ENCODE results near the gene CDC42BPB.
"Not testable (repeated sequence)": the region's sequence is repeated elsewhere in the genome, so short reads cannot be mapped to it uniquely, and the experiment has no call there.

CDC42BPB gene

DNA sequence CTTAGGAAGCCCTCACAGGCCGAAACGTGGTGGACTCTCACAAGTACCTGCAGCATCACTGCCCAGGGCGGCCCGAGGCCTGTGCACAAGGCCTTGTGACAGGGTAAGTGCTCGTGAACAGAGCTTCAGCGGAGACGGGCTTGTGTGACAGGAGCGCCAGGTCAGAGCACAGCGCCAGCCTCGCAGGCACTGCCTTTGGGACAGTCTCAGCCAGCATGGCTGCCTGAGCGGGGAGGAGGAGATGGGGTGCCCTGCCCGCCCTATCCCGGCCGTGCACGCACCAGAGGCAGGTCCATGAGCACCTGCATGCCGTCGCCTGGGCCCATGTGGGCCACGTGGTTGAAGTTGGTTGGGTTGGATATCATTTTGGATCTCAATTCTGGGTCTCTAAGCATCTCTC, 118.0 kb downstream of the CDC42BPB start:
- DNase-seq, result no peak

DNA sequence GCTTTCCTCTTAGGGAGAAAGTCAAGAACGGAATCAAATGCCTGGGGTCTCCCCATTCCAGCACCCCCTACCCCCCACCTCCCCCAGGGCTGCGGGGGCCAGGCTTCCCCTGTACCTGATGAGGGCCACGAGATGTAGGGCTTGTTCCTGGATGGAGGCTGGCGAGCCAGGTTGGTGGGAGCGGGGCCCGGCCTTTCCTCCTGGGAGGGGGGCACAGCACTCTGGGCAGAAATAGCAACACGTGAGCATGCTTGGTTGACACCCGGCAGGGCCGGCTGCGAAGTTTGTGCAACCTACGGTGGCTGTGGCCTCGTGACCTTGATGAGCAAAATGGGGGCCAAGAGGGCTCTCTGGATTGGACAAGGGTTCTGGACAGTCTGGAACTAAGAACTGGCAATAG, 119.2 kb downstream of the CDC42BPB start:
- no peak for DNase-seq

DNA sequence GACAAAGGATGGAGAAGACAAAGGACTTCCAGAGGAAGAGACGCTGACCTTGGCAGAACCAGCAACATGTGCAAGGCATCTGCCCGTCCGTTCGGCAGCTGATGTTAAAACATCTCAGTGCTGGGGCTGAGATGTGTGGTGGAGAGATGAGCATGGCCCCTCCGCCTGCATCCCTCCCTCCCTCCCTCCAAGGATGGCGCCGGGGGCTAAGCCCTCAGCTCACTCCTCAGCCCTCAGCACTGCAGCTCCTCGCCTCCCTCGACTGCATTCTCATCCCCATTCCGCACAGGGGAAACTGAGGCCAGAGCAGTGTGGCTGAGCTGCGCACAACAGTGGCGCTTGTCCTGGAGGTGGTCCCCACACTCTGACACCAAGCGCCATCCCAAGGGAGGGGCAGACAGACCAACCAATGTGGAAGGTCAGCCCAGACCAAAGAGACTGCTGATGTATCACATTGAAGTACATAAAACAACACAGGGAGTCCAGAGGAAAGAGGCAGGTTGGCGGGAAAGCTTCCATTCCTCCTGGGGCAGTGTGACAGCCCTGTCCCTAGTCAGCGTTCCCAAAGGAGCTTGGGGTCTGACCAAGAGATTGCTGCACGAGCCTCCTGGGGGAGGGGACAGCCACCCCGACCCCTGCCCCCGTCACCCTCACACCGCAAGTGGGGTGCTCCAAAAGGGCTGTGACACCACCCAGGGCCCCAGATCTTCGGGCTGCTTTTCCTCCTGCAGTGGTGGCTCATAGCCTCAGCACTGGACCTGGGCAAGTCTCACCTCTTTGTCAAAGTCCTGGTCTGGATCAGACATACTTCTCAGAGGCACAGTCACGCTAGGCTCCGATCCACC, 119.8 kb downstream of the CDC42BPB start:
- no peak for DNase-seq

DNA sequence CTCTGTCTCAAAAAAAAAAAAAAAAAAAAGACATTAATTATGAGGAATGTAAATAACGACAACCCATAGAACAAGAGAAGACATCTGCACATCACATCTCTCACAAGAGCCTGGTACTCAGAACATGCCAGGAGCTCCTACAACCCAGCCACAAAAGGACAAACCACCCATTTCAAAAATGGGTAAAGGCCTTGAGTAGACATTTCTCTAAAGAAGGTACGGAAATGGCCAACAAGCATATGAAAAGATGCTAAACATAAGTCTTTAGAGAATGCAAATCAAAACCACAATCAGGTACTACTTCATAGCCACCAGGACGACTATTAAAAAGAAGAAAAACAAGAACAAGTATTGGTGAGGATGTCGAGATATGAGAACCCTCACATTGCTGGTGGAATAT, 121.6 kb downstream of the CDC42BPB start:
- DNase-seq, result no peak

DNA sequence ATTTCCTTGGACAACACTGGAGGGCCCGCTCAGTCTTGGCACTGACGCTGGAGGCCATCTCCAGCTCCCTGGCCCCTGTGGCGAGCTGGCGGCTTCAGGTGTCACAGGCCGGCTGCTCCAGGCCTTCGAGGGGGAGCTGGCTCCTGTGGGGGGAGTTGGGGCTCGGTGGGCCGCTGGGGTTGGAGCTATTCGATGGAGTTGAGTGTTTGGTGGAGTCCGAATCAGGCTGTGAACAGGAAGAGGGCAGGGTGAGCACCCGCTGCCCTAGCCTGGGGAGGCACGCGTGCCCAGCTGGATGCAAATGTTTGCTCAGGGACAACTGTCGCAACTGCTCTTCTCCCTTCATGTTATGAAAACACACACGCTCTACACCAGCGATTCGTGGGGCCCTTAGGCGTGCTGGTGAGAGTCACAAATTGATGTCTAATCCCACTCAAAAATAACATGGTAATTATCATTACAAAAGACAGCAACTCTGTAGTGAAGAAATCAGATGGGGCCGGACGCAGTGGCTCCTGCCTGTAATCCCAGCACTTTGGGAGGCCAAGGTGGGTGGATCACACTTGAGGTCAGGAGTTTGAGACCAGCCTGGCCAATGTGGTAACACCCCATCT, 123.6 kb downstream of the CDC42BPB start:
- no peak for DNase-seq

DNA sequence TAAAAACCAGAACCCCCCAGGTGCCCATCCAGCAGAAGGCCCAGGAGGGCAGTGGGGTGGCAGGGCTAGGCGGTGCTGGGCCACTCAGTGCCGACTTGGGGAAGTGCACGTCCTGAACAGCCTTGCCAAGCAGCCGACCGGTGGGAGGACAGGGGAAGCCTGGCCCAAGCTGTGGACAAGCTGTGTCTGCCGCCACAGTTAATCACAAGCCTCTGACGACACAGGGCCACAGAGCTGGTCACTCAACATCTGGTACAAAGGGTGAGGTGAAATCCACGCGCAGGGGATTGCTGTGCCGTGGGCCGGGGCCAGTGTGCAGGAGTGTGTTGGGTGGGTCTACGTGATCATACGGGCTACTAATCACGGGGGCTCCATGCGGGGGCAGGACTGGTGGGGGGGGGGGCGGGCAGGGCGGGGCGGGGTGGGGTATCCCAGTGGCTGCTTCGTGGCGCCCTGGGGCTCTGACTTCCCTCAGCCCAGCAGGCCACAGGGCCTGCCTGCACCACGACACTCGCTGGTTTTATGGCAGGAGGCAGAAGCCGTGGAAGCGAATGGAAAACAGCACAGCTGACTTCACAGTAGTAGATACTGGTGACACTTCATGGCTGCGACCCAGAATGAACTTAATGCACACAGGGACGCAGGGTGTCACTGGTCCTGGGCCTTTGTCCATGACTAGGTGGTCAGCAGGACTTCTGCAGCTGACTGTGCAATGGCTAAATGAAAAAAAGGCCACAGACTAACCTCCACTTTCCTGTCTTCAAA, 124.7 kb downstream of the CDC42BPB start:
- no peak for DNase-seq

DNA sequence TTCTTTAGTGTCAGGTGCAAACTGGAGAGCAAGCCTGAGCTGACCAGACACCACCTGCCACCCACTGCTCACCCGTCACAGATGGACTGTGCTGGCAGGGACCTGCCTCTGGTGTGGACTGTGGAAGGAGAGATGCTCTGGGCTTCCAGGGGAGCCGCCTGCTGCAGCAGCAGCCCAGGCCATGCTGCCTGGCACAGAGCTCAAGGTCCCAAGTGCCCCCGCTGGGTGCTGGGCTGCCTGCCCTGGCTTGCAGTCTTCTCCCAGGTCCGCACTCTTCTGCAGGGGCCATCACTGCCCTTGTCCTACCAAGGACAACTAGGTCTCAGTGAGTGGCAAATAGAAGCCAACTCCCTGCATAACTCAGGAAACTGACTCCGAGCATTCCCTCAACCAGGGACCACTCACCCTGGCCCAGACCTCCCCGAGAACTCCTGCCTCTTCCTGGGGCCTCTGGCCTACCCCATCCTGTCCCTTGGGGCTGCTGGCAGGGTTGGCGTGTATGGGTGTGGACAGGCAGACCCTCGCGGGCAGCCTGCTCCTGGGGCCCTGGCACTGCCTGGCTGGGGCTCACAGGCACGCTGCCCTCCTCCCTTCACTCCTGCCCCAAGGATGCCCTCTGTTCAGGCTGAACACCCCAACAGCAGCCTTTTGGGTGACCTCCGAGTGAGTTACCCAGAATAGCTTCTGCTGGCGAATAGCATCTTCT, 125.6 kb downstream of the CDC42BPB start:
- no peak for DNase-seq

DNA sequence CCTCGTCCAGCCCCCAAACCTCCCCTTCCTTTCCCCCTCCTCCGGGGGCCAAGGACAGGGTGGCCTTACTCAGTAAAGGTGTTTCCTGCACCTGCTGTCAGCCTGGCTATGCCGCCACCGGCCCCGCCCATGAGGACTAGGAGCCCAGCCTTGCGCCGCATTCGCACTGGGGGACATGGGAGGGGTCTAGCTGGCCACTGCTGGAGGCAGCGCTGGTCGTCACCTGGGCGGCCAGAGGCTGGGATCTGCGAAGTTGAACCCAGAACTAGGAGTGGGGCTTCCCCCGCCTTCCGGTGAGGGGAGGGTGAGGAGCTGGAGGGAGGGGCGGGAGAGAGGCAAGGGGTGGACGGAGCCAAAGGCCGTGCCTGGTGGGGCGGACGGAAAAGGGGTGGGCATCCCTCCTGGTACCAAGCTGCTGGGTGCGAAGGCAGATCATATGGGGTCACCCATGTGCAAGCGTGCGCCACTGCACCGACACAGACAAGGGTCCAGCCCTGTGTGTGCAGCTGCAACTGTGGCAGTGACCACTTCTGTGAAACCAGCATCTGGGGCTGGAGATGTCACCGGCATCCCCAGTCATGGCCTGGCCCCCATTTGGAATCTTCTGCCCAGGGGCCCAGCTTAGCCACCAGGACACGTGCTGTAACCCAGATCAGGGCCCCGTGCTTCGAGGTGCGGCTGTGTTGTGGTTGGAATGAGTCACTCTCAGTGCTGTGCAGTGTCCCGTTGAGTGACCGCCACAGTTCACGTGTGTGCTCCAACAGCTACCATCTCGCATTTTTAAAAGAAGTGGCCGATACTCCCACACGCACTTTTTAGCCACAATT, 126.4 kb downstream of the CDC42BPB start:
- DNase-seq, result no peak

DNA sequence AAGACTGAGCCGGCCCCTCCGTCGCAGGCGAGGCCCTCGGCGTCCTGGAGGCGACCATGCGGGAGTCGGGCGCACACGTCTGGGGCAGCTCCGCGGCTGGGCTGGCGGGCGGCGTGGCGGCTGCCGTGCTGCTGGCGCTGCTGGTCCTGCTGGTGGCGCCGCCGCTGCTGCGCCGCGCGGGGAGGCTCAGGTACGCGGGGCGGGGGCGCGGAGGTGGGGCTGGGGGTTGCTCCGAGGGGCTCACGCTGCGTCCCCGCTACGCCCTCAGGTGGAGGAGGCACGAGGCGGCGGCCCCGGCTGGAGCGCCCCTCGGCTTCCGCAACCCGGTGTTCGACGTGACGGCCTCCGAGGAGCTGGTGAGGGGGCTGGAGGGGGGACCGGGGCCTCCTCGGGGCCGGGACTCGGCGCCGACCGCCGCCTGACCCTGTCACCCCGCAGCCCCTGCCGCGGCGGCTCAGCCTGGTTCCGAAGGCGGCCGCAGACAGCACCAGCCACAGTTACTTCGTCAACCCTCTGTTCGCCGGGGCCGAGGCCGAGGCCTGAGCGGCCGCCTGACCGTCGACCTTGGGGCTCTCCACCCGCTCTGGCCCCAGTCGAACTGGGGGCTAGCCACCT, 127.1 kb downstream of the CDC42BPB start:
- no peak for DNase-seq

DNA sequence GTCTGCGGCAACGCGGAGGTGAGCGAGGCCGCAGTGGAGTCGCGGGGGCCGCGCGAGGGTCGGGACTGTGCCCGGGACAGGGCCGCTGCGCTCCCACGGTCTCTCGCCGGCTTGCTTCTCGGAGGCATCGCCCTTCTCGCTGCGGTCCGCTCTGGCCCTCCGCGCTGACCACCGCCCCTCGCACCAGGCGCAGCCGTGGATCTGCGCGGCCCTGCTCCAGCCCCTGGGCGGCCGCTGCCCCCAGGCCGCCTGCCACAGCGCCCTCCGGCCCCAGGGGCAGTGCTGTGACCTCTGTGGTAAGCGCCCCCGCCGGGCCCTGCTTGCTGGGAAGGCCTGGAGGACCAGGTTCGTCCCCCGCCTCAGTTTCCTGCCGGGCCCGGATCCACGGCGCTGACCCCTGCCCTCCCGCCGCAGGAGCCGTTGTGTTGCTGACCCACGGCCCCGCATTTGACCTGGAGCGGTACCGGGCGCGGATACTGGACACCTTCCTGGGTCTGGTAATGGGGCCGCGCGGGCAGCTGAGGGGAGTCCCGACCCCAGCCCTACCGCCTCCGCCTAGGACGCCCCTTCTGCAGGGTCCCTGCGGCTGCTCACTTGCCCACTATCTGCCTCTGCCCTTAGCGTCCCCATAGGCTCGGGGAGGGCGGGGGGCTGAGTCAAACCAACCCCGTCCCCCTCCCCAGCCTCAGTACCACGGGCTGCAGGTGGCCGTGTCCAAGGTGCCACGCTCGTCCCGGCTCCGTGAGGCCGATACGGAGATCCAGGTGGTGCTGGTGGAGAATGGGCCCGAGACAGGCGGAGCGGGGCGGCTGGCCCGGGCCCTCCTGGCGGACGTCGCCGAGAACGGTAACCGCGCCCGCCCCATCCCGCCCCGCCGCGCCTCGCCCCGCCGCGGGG, 127.9 kb downstream of the CDC42BPB start:
- DNase-seq, result no peak

DNA sequence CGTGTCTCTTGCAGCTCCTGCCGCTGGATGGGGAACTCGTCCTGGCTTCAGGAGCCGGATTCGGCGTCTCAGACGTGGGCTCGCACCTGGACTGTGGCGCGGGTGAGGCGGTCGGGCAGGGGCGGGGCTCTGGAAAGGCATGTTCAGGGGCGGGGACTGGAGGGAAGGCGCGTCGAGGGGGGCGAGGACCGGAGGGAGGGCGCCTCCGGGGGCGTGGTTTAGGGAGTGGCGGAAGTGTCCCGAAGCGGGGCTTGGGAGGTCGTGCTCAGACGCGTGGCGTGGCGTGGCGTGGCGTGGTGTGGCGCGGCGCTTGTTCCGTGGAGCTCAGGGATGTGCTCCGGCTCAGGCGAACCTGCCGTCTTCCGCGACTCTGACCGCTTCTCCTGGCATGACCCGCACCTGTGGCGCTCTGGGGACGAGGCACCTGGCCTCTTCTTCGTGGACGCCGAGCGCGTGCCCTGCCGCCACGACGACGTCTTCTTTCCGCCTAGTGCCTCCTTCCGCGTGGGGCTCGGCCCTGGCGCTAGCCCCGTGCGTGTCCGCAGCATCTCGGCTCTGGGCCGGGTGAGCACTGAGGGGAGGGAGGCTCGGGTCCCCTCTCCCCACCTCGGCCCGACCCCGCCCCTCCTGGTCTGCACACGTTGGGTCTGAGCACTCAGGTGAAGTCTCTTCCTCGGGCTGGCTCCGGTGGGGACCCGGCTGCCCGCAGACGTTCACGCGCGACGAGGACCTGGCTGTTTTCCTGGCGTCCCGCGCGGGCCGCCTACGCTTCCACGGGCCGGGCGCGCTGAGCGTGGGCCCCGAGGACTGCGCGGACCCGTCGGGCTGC, 128.7 kb downstream of the CDC42BPB start:
- DNase-seq, result peak; percentile 51

DNA sequence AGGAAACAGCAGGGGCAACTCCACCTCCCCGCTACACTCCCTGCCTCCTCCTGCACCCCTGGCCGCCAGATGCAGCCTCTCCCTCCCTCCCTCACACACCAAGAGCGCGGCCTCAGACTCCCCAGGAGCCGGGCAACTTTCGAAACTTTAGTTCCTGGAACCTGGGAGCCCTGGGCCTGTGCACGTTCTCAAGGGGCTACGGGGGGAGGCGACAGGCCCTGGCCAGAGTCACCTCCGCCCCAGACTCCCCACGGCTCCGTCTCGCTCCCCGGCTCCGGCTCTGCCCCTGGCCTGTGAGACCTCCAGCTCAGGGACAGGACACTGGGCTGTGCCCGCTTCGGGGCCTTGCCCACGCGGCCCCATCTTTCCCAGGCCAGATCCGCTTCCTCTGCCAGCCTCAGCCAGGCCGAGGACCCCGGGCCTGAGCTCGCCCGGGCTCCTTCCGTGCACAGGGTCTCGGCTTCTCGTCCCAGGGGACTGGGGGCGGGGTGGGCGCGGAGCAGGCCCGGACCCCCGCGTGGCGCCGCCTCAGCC, 129.4 kb downstream of the CDC42BPB start:
- no peak for DNase-seq

DNA sequence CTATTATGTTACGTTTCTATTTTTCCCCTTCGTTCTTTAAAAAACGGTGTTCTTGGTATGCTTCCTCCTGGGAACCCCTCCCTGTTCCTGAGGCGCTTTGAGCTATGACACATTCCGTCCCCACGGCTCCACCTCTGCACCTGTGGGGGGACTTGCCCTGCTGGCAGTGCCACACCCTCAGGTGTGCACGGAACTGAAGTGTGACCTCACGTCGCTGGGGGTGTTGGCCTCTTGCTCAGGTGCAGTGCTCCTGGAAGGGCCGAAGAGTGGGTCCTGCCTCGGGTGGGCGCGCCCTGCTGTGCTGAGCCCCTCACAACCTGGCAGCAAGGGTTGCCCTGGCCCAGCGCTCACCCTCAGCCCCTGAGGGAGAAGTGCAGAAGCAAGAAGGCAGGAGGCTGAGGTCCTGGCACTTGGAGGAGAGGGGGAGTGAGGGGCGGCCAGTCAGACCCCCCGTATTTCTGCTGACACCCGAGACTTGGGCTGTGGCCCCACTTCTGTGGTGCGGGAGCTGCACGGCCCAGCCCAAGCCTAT, 129.9 kb downstream of the CDC42BPB start:
- DNase-seq, result no peak

DNA sequence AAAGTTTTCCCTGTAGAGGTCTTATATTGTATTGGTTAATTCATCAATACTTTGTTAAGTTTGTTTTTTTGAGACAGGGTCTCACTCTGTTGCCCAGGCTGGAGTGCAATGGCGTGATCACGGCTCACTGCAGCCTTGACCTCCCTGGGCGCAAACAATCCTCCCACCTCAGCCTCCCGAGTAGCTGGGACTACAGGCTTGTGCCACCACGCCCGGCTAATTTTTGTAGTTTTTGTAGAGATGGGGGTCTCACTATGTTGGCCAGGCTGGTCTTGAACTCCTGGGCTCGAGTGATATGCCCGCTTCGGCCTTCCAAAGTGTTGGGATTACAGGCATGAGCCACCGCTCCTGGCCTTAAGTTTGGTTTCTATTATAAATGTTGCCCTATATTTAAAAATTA, 130.5 kb downstream of the CDC42BPB start:
- DNase-seq, result not testable (repeated sequence)

DNA sequence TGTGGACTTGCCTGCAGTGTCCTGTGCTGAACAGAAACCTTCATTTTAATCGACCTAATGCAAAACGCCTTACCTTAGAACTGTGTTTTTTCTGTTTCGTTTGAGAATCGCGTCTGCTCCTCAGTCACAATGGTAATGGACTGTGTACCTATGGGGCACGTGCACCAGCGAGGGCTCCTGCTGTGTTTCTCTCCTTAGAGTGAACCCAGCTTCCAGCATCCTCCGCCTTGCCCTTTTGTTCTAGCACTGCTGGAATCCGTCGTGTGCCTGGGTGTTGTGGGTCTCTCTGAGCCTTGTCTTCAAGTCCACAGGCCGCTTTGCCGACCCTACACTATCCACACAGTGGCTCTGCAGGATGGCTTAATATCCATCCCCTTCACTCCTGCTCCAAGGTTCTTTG, 131.2 kb downstream of the CDC42BPB start:
- DNase-seq, result no peak

DNA sequence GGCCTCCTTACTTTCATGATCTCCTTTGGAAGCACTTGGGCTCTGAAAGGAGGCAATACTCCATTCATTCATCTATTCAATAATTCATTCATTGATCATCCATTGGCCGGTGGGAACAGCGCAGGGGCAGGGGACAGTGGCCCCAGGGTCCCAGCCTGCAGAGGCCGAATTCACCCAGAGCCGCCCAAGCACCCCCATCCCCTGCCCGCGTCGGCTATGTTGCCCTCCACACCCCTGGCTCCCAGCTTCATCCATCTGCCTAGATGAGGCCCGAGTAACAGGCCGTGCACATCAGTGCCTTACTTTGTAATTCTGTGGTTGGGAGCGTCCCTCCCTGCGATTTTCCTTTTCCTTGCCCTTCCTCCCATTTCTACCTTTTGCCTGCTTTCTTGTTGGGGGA, 131.7 kb downstream of the CDC42BPB start:
- no peak for DNase-seq

DNA sequence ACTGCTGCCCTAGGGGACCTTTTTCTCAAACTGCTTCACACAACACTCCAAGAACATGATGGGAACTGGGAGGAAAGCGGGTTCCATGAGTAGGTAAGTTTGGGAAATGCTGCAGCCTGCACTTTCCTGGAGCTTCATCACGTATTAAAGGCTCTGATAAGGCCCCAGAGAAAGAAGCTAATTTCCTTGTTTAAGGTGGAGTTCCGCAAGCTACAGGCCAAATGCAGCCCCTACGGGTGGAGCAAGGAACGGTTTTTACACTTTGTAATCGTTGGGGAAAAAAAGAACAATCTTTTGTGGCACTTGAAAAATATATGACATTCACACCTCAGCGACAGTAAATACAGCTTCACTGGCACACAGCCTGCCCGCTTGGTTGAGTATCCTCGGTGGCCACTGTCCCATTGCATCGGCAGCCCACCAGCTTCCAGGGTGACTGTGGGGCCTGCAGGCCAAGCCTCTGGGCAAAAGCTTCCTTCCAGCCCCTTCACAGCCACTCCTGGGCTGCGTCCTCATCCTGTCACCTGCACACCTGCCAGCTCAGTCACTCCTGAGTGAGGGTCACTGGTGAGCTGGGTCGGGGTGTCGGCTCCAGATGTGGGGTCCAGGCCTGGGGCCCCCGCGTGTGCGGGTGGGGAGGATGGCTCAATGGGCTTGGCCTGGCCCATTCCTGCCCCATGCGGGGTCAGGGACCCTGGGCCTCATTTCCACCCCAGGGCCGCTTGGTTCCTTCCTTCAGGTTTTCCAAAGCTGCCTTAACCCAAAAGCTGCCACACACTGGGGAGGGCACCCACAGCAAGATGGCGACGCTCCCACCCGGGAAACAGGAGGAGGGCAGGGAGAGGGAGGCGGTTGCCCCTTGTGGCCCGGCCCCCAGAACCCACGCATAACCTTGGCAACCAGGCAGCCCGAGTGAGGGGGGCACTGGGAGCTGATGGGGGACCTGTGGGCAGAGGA, 132.4 kb downstream of the CDC42BPB start:
- DNase-seq, result no peak

DNA sequence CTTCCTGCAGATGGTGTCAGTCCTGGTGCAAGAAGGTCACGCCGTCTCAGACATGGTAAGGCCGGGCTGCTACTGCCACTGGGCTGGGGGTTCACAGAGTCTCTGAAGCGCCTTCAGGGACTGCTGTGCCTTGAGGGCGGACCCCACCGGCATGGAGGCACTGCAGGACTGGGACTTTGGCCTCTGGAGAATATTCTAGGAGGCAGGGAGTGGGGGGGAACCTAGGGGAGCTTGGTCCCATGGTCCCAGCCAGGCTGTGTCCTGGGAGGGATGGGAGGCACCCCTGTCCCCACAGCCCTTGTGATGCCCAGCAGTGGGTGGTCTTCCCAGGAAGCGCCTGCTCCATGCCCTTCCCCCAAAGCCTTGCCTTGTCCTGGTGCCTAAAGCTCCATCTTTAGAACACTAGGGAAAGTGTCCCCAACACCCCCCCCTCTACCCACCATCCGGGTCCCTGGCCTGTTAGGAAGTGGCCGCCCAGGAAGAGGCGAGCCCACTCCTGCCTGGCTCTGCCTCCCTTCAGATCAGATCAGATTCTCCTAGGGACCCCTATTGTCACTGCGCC, 133.3 kb downstream of the CDC42BPB start:
- no peak for DNase-seq

All from DMS79 (cell line).